ENCODE data around the gene TBC1D24. TPM values are rescaled to one million over a fixed set of nuclear protein-coding genes. Genes with fewer than 3 reads are reported as not detected.

The TBC1D24 gene
- total RNA-seq, 3 donors from 2014 or later: 6.9 to 14.3 (median 8.5) TPM

DNA sequence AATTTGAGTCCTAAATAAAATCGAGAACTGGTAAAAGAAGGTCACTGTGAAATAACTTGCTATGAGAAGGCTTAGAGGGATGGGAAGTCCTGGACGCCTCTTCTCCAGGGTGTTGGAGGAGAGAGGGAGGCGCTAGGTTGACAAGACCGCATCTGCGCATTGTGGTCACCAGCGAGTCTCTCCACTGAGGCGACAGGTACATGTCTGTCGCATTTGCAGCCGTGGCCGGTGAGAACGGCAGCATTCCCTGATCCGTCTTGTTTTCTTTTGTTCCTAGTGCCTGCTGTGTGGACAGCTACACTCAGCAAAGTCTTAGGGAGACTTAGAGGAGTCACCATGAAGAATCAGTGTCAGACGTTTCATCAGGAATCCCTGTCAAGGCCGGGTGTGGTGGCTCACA, 30.8 kb downstream of the TBC1D24 start:
- H3K36me3 ChIP-seq (ENCODE audit: low read depth): no peaks in the 10 kb centered on the region
- peaks cover 6% of the 10 kb centered on the region for H3K4me1 ChIP-seq (ENCODE audit: low read depth)
- TF ChIP-seq, protein P1, sequence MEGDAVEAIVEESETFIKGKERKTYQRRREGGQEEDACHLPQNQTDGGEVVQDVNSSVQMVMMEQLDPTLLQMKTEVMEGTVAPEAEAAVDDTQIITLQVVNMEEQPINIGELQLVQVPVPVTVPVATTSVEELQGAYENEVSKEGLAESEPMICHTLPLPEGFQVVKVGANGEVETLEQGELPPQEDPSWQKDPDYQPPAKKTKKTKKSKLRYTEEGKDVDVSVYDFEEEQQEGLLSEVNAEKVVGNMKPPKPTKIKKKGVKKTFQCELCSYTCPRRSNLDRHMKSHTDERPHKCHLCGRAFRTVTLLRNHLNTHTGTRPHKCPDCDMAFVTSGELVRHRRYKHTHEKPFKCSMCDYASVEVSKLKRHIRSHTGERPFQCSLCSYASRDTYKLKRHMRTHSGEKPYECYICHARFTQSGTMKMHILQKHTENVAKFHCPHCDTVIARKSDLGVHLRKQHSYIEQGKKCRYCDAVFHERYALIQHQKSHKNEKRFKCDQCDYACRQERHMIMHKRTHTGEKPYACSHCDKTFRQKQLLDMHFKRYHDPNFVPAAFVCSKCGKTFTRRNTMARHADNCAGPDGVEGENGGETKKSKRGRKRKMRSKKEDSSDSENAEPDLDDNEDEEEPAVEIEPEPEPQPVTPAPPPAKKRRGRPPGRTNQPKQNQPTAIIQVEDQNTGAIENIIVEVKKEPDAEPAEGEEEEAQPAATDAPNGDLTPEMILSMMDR (IDR thresholded peaks at IDR 0.05): no peak
- H3K4me3 ChIP-seq: no peak overlapping the region
- no peaks in the 10 kb centered on the region for H3K9me3 ChIP-seq
- ATAC-seq: no peak
- intact Hi-C loops (cut with DNase I, micrococcal nuclease): no loop called here
- DNase-seq: no peak

DNA sequence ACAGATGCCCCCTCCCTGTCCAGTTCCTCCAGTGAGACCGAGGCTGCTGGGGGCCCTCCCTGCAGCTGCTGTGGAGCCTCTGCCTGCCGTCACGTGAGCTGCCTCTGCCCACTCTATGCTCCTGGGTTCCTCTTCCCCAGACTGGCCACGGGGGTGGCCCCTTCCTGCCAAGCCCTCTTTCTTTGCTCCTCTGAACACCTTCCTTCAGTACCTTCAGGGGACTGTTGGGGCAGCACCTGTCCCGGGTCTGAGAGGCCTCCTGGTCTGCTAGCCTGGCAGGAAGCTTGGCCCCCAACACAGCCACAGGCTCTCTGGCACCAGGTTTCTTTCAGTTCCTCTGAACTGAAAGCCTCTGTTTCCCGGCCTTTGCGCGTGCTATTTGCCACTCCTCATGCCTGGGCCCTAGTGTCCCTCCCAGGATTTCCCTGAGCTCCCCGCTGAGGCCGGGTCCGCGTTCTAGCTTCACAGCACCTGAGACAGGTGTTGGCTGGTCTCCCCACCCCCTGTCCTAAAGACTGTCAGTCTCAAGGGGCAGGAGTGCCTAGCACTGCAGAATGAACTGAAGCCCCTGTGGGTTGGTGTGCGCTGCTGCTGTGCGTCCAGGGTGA, 32.2 kb downstream of the TBC1D24 start:
- peak in 1 of 3 donors; percentile 69 for DNase-seq
- Histone ChIP-seq H3K4me3 (no peak overlapping the region), H3K4me1 (ENCODE audit: low read depth) (no peaks in the 10 kb centered on the region), H3K9me3 (no peaks in the 10 kb centered on the region), H3K36me3 (ENCODE audit: low read depth) (no peaks in the 10 kb centered on the region)
- intact Hi-C loops (cut with DNase I, micrococcal nuclease): no loop called here
- peak; percentile 51 for ATAC-seq
- TF ChIP-seq, protein P1 (IDR thresholded peaks at IDR 0.05): no peak

DNA sequence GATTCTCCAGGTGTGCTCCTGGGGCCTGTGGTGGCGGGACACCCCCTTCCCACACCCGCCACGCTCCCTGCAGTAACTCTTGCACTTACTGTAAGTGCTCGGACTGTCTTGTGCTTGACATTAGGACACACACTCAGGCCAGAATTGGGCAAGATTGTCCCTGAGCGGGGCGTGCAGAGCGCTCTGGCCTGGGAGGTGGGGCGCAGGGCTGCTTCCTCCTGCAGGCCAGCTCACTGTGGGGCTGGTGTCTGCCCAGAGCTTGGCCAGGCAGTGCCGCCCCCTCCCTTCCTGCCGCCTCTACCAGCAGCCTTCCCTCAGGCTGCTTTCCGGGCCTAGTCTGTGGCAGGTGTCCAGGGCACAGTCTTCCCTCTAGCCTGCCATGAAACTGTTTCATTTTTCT, 32.7 kb downstream of the TBC1D24 start:
- intact Hi-C loops (cut with DNase I, micrococcal nuclease): no loop called here
- DNase-seq: peak in 2 of 3 donors; percentile 39 to 71

DNA sequence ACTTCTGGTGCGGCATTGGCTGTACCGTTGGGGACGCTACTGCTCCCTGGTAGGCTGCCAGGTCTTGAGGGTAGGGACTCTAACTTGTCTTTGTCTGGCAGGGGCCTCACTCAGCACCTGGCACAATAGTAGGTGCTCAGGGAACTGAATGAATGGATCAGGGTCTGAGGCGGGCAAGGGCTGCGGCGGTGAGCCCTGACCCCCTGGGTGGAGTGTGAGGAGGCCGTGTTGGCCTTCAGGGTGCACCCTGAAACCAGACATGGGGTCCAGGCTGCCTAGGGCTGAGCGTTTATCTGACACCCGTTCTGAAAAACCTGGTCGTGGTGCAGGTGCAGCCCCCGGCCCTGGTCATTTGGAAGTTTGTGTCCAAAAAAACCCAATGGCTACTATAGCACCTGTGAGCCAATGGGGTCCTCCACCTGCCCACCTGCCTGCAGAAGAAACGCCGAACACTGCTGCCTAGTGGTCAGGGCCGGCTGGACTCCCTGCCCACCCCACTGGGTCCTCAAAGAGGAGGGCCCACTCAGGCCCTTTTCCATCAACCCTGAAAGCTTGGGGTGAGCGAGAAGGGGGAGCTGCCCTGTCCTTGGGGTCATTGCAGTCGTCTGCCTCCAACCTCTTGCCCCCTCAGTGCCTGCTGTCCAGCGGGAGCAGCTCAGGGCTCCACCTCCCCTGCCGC, 33.9 kb downstream of the TBC1D24 start:
- no peak for DNase-seq
- no peak for ATAC-seq
- TF ChIP-seq, protein P1 (IDR thresholded peaks at IDR 0.05): no peak
- intact Hi-C loops (cut with DNase I, micrococcal nuclease): no loop called here
- Histone ChIP-seq H3K36me3 (ENCODE audit: low read depth) (no peaks in the 10 kb centered on the region), H3K4me1 (ENCODE audit: low read depth) (peaks cover 7% of the 10 kb centered on the region), H3K4me3 (no peak overlapping the region), H3K9me3 (no peaks in the 10 kb centered on the region)

More for the DNA sequence above, 32.7 kb downstream of the TBC1D24 start:
- ATAC-seq: peak; percentile 49
- TF ChIP-seq, protein P1 (IDR thresholded peaks at IDR 0.05): no peak
- no peaks in the 10 kb centered on the region for H3K36me3 ChIP-seq (ENCODE audit: low read depth)
- H3K4me1 ChIP-seq (ENCODE audit: low read depth): no peaks in the 10 kb centered on the region
- no peak overlapping the region for H3K4me3 ChIP-seq
- no peaks in the 10 kb centered on the region for H3K9me3 ChIP-seq

DNA sequence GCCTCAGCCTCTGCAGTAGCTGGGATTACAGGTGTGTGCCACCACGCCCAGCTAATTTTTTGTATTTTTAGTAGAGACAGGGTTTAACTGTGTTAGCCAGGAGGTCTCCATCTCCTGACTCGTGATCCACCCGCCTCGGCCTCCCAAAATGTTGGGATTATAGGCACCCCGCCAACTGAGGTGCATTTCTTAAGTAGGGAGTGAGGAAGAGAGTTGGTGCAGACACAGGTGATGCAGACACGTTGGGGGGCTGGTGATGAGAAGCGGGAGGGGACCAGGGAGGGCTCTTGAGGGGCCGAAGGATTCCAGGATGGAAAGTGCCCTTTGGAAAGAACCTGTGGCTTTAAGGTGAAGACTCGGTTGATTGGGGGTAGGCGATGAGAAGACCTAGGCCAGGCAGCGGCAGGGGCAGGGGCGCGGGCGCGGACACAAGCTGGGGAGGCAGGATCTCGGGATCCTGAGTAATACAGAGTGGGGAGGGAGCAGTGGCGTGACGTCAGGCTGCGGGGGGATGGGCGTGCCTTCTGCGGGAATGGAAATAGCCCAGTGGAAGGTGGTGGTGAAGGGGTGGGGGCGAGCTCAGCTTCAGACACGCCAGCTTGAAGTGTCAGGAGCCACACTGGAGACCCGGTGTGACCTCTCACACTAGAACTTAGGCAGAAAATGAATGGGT, 36.3 kb downstream of the TBC1D24 start:
- H3K9me3 ChIP-seq: no peaks in the 10 kb centered on the region
- intact Hi-C loops (cut with DNase I, micrococcal nuclease): no loop called here
- H3K4me1 ChIP-seq (ENCODE audit: low read depth): peaks cover 18% of the 10 kb centered on the region
- TF ChIP-seq, protein P1 (IDR thresholded peaks at IDR 0.05): no peak
- H3K36me3 ChIP-seq (ENCODE audit: low read depth): no peaks in the 10 kb centered on the region
- DNase-seq: peak; percentile 67 to 71 (median 70)
- ATAC-seq: no peak
- no peak overlapping the region for H3K4me3 ChIP-seq
